B cell (primary cell): ENCODE measurements around the gene ITGB2.

ENCODE experiments used
- EZH2 ChIP-seq: IDR thresholded peaks from 2 replicates; pipeline ENCODE4 v1.6.1; 2012; ENCODE audit warnings: borderline replicate concordance, low read depth, mild to moderate bottlenecking, moderate library complexity, low read length; ENCODE audit not compliant: insufficient read depth, poor library complexity, severe bottlenecking
- TF ChIP-seq, protein P1 (sequence below): fragments of 200-600 bp; IDR thresholded peaks from one replicate; pipeline ENCODE4 v1.8.0; 2022; ENCODE audit warnings: antibody characterized with exemption, mild to moderate bottlenecking

DNA sequence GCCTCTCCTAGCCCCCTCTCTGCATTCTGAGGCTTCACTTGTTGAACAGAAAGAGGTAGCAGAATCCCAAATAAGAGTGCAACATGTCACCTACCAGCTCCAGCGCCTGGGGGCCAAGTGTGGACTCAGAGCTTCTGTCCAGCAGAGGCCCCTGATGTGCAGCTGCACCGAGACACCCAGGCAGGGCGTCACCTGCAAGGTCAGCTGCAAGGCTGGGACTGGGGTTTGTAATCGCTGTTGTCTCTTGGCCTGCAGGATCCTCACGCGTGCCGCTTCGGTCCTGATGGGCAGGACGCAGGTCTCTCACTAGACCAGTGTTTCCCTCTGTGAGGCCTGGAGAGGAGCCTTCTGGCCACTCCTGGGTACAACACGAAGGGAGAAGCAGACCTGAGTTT lies 14.8 kb upstream of the ITGB2 start:
- TF ChIP-seq, protein P1, sequence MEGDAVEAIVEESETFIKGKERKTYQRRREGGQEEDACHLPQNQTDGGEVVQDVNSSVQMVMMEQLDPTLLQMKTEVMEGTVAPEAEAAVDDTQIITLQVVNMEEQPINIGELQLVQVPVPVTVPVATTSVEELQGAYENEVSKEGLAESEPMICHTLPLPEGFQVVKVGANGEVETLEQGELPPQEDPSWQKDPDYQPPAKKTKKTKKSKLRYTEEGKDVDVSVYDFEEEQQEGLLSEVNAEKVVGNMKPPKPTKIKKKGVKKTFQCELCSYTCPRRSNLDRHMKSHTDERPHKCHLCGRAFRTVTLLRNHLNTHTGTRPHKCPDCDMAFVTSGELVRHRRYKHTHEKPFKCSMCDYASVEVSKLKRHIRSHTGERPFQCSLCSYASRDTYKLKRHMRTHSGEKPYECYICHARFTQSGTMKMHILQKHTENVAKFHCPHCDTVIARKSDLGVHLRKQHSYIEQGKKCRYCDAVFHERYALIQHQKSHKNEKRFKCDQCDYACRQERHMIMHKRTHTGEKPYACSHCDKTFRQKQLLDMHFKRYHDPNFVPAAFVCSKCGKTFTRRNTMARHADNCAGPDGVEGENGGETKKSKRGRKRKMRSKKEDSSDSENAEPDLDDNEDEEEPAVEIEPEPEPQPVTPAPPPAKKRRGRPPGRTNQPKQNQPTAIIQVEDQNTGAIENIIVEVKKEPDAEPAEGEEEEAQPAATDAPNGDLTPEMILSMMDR: no peak
- no peak for TF ChIP-seq EZH2
